Measurements from ENCODE around the gene CHST15.
A peak's percentile ranks its signal among the peaks of the same experiment; 100 is the strongest.

The CHST15 gene

GRCh38 chr10:124081547-124082140, 11.8 kb downstream of the CHST15 start:
- no peak for DNase-seq (ENCODE audit: low spot score)

- no peak for DNase-seq (ENCODE audit: low spot score)
These were observed 13.5 kb downstream of the CHST15 start for GRCh38 chr10:124079864-124080263.

- DNase-seq (ENCODE audit: low spot score), result no peak
These were observed 14.7 kb downstream of the CHST15 start for GRCh38 chr10:124078714-124079113.

- DNase-seq (ENCODE audit: low spot score), result no peak
These were observed 15.4 kb downstream of the CHST15 start for GRCh38 chr10:124078028-124078427.

- DNase-seq (ENCODE audit: low spot score), result no peak
These were observed 16.0 kb downstream of the CHST15 start for GRCh38 chr10:124077208-124077993.

- DNase-seq (ENCODE audit: low spot score), result no peak
These were observed 17.2 kb downstream of the CHST15 start for GRCh38 chr10:124076148-124076733.

- DNase-seq (ENCODE audit: low spot score), result no peak
These were observed 18.0 kb downstream of the CHST15 start for GRCh38 chr10:124075231-124075955.

- DNase-seq (ENCODE audit: low spot score), result no peak
These were observed 18.8 kb downstream of the CHST15 start for GRCh38 chr10:124074501-124075109.

GRCh38 chr10:124073978-124074377, 19.4 kb downstream of the CHST15 start:
- no peak for DNase-seq (ENCODE audit: low spot score)

GRCh38 chr10:124072541-124072940, 20.9 kb downstream of the CHST15 start:
- no peak for DNase-seq (ENCODE audit: low spot score)

GRCh38 chr10:124072106-124072505, 21.3 kb downstream of the CHST15 start:
- DNase-seq (ENCODE audit: low spot score), result no peak

GRCh38 chr10:124071141-124071540, 22.3 kb downstream of the CHST15 start:
- DNase-seq (ENCODE audit: low spot score), result no peak

GRCh38 chr10:124070666-124071065, 22.7 kb downstream of the CHST15 start:
- no peak for DNase-seq (ENCODE audit: low spot score)

GRCh38 chr10:124069341-124070264, 23.8 kb downstream of the CHST15 start:
- DNase-seq (ENCODE audit: low spot score), result peak; percentile 13

GRCh38 chr10:124068929-124069328, 24.5 kb downstream of the CHST15 start:
- no peak for DNase-seq (ENCODE audit: low spot score)

GRCh38 chr10:124067825-124068400, 25.5 kb downstream of the CHST15 start:
- DNase-seq (ENCODE audit: low spot score), result no peak

GRCh38 chr10:124066781-124067714, 26.4 kb downstream of the CHST15 start:
- DNase-seq (ENCODE audit: low spot score), result no peak

- no peak for DNase-seq (ENCODE audit: low spot score)
These were observed 27.2 kb downstream of the CHST15 start for GRCh38 chr10:124066126-124066700.

Measured in kidney tubule cell (primary cell).